Measurements from ENCODE around the gene TPO.
"Not testable (repeated sequence)": the region's sequence is repeated elsewhere in the genome, so short reads cannot be mapped to it uniquely, and the experiment has no call there.

The TPO gene

DNA sequence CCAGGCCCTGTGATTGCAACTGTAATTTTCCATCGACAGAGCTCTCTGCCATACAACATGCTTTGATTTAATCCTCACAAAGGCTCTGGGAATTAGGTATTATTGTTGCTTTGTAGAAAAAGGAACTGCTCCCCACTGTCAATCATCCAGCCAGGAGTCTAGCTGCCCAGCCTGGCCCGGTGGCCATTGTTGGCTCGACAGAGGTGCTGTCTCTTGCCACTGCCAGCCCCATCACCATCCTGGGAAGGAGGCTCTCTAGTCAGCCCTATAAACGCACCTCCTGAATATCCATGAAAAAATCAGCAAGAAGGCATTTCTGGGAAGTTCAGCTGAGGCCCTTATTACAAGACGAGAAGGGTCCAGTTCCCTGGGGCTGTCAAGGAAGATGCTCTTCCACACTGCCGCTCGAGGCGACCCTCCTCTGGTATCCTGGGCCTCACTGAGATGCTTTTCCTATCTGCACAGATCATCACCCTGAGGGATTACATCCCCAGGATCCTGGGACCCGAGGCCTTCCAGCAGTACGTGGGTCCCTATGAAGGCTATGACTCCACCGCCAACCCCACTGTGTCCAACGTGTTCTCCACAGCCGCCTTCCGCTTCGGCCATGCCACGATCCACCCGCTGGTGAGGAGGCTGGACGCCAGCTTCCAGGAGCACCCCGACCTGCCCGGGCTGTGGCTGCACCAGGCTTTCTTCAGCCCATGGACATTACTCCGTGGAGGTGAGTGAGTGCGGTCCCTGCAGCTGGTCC, 71.0 kb downstream of the TPO start:
- DNase-seq (ENCODE audit: low spot score): no peak

DNA sequence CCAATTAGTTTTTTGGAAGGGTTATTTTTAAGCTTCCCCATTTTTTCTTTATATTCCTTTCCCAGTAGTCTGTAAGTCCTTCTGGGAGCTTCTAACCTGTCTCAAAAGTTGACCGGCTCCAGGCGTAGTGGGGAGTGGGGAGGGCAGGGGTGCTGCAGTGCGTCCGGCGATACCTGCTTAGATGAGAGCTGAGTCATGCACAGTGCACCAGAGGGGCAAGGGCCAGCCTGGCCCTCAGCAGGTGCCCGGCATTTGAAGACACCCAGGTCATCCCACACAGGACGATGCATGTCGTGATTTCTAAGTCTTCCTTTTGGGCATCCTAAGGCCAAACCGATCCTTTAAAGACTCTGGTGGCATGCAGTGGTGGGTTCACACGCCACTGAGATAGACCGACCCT, 73.4 kb downstream of the TPO start:
- DNase-seq (ENCODE audit: low spot score): no peak

GRCh38 chr2:1487758-1488157, 74.5 kb downstream of the TPO start:
- no peak for DNase-seq (ENCODE audit: low spot score)

DNA sequence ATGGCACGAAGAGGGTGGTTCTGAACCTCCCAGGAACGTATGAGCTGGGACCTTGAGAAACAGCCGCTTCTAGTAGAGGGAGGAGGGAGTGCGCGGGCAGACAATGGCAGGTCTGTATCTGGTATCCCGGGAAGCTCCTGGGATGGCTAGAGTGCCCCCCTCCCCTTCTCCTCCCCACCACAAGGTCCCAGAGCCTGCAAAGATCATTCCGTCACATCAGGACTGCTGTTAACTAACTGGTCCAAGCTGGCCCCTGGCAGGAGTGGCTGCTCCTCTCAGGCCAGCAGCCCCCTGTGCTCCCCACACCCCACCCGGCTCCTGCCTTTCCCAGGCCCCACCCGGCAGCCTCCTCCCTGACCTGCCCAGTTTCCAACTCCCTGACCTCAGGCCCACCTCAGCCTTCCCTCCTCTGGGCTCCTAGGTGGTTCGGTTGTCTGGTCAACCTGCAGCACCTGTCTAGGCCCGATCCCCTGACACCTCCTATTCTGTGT, 75.0 kb downstream of the TPO start:
- peak; percentile 23 for DNase-seq (ENCODE audit: low spot score)

- no peak for DNase-seq (ENCODE audit: low spot score)
Observed at GRCh38 chr2:1488851-1489250, 75.6 kb downstream of the TPO start.

- no peak for DNase-seq (ENCODE audit: low spot score)
Observed at GRCh38 chr2:1489486-1489885, 76.2 kb downstream of the TPO start.

GRCh38 chr2:1490381-1490780, 77.1 kb downstream of the TPO start:
- not testable (repeated sequence) for DNase-seq (ENCODE audit: low spot score)

DNA sequence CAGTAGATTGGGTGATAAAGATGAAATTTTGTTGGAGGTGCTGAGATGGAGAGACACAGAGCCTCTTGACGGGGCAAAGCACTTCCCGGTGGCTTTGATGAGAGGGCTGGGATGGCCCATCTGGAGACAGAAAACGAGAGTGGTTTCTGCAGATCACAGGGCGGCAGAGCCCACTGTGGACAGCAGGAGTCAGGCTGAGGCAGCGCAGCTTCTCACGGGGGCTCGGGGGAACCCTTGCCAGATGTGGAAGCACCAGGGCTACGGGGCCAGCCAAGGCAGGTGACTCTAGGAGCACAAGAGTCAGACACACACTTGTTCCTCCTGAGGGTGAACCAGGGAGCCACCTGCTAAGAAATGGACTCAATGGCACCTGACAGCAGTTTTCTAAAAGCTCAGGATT, 78.5 kb downstream of the TPO start:
- DNase-seq (ENCODE audit: low spot score): no peak

GRCh38 chr2:1492231-1492630, 79.0 kb downstream of the TPO start:
- not testable (repeated sequence) for DNase-seq (ENCODE audit: low spot score)

GRCh38 chr2:1492711-1493430, 79.6 kb downstream of the TPO start:
- no peak for DNase-seq (ENCODE audit: low spot score)

DNA sequence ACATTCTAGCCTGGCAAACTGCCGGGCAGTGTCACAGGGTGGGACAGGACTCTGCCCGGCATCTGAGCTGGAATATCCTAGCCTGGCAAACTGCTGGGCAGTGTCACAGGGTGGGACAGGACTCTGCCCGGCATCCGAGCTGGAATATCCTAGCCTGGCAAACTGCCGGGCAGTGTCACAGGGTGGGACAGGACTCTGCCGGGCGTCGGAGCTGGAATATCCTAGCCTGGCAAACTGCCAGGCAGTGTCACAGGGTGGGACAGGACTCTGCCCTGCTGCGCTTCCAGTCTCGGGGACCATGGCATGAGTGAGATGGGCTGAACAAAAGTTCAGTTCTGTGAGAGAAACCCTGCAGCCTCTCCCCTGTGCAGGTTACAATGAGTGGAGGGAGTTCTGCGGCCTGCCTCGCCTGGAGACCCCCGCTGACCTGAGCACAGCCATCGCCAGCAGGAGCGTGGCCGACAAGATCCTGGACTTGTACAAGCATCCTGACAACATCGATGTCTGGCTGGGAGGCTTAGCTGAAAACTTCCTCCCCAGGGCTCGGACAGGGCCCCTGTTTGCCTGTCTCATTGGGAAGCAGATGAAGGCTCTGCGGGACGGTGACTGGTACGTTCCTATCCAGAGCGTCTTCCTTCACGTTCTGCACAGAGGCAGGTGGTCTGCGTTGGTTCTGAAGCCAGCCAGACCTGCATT, 80.3 kb downstream of the TPO start:
- no peak for DNase-seq (ENCODE audit: low spot score)

DNA sequence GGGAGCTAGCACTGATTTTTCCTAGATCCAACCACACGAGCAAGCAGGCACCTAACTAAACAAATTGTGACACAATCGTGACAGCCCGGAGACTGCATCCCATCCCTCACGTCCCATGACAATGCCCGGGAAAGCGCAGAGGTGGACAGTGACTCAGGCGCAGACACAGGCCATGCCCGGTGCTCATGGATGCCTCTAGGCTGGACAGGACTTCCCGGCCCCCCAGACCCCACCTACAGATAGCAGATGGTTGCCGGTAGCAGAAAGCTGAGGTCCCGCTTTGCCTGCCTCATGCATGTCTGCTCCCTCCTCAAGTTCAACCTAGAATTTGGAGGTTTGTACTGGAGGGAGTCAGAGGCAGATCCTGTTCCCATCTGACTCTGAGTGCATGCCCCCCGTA, 81.0 kb downstream of the TPO start:
- DNase-seq (ENCODE audit: low spot score): no peak

DNA sequence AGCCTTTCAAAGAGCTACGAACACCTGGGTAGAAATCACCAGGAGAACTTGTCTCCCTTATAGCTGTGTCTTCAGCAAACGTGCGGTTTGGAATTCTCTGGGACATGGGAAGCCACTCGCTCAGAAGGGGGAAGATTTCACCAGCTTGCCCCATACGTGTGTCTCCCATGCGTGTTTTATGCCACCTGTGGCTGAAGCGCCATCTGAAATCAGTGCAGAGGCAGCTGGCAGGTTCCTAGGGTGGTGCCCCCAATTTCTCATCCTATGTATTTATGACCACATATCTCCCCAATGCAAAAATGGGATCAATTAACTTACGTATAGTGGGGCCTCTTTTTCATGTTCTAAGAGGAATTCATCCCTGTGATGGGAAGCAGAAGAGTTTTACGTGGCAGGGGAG, 81.6 kb downstream of the TPO start:
- no peak for DNase-seq (ENCODE audit: low spot score)

DNA sequence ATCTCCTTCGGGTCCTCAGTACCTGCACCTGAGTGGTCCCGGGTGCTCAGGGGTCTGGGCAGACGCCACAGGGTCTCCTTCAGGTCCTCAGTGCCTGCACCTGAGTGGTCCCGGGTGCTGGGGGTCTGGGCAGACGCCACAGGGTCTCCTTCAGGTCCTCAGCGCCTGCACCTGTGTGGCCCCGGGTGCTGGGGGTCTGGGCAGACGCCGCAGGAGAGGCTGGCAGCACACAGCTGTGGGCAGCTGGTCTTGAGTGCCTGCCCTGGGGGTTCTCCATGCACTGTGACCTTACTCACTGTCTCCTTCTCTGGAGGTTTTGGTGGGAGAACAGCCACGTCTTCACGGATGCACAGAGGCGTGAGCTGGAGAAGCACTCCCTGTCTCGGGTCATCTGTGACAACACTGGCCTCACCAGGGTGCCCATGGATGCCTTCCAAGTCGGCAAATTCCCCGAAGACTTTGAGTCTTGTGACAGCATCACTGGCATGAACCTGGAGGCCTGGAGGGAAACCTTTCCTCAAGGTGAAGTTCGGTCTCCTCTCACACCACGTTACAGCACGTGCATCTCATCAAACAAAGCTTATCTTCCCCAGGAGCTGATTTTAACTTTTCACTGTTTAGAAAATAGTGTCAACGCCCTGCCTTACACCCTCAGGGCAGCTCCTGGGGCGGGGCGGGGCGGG, 82.6 kb downstream of the TPO start:
- DNase-seq (ENCODE audit: low spot score): no peak

DNA sequence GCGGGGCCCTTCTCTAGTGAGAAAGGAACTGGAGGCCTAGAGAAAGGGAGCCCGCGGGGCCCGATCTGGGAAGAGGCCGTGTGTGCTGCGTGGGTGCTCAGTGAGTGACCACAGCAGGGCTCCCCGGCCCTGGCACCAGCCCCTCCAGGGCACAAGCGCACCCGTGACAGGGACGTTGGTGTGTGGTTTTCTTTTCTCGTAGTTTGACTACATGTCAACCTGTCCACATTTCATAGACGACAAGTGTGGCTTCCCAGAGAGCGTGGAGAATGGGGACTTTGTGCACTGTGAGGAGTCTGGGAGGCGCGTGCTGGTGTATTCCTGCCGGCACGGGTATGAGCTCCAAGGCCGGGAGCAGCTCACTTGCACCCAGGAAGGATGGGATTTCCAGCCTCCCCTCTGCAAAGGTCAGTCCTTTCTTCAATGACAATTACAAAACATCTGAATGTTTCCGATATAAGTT, 83.1 kb downstream of the TPO start:
- DNase-seq (ENCODE audit: low spot score): no peak

DNA sequence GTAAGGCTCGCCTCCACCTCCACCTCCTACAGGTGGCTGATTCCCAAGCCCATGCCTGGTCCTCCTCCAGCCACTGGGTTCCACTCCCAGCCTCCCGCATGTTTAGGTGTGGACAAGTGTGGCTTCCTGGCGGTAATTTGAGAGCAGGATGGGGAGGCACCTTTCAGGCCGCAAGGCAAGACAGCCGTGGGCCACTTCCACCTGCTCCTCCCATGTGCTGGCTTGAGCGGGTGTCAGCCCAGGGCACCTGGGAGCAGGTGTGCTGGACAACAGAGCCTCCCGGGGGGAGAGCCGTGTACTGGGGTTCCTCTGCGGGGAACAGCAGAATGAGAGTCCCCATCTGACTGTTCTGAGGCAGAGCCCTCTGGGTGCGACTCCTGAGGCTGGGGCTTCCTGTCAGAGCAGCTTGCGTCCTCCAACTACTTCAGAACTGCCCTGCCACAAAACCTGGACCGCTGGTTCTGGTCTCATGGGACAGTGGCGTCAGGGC, 83.9 kb downstream of the TPO start:
- no peak for DNase-seq (ENCODE audit: low spot score)

DNA sequence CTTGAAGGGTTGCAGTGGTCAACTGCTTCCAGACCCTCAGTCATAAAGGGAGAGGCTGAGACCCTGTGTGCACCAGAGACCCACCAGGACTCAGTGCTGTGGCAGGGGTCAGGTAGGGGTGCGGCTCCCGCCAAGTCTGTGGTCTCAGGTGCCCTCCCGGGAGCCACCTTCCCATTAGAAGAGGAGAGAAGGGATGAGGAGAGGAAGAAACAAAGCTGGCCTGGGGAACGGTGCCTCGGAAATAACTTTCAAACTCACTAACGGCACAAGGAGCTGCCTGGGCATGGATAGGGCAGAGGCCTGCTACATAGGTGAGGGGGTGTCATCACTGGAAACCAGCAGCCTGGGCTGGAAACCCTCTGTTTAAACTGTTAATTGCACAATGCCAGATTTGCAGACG, 84.9 kb downstream of the TPO start:
- DNase-seq (ENCODE audit: low spot score): no peak

DNA sequence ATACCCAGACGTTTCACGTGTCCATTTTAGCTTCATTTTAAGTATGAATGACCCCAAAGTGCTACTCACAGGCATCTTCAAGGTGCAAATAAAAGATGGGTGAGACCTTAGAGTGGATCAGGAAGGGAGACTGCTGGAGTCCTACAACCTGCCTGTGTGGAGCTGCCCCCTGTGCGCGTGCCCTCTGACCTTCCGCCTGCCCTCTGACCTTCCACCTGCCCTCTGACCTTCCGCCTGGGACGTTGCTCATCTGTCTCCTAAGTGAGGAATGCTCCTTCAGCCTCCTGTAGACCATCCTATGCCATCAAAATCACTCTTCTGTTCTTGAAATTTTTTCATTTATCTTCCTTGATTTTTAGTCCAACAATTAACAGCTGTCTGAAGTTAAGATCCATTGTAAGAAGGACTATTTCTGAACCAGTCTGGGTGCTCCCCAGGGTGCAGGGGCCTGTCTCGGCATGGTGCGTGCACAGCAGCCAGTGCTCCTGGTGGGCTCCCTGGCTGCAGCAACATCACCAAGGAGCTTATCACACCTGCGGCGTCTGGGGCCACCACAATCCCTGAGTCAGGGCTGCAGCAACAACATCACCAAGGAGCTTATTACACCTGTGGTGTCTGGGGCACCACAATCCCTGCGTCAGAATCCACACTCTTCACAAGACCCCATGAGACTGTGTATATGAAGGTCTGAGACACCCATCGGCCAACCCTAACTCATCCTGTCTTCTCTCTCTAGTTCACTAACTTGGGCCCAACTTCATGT, 86.0 kb downstream of the TPO start:
- DNase-seq (ENCODE audit: low spot score): no peak

DNA sequence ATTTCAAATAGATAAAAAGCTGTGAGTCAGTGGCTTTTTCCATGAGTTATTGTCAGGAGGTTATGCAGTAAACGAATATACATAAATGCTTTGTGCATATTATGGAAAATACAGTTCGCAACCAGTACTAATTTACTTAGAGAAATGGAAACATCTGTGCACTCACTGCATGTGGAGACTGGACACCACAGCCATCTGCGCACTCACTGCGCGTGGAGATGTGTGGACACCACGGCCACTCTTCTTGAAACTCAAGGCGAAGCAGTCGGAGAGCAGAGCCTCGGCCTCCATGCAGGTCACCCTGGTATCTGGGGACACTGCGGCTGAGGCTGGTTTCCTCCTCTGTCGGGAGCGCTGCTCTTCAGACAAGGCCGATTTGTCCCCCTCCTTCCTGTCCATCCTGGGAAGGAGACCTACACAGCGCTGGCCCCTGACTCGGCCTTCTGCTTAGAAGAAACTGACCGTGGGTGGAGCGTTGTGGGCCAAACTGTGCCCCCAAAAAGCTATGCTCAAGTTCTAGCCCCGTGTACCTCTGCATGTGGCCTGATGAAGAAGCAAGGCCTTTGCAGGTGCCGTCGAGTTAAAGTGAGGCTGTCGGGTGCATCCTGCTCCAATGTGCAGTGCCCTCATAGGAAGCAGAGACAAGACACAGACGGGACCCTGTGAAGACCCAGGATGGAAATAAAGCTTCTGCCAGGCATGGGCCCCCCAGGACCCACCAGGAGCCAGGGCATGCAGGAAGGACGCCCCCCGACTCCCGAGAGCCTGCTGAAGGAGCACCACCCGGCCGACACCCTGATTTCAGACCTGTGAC, 88.0 kb downstream of the TPO start:
- no peak for DNase-seq (ENCODE audit: low spot score)

GRCh38 chr2:1501991-1502390, 88.7 kb downstream of the TPO start:
- DNase-seq (ENCODE audit: low spot score): no peak
